ENCODE data around the gene FIBP. TPM values are rescaled to one million over a fixed set of nuclear protein-coding genes. Genes with fewer than 3 reads are reported as not detected.

FIBP gene
- total and polyA plus RNA-seq, 2 of the 4 experiments (the other 2 are of a cell fraction): 141 to 182 TPM

DNA sequence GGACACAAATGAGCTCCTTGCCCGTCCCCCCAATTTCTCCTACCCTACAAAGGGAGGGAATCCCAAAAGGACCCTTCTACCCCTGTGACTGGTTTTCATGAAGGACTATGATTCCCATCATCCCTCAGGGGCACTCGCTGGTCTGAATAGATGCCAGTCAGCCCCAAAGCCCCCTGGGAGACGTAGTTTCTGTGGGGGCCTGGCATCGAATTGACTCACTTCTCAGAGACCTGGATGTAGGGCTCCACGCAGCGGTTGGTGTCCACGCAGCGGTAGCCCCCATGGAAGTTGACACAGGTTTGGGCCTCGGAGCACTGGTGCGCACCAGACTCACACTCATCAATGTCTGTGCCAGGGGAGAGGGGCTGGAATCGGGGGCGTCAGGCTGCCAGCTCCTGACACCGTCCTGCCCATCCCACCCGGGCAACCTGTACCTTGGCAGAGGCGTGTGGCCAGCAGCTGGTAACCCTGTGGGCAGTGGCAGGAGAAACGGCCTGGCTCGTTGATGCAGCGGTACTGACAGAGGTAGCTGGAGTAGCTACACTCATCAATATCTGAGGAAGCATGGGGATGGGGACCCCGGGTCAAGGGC, 20.1 kb downstream of the FIBP start:
- TF ChIP-seq, protein P1, sequence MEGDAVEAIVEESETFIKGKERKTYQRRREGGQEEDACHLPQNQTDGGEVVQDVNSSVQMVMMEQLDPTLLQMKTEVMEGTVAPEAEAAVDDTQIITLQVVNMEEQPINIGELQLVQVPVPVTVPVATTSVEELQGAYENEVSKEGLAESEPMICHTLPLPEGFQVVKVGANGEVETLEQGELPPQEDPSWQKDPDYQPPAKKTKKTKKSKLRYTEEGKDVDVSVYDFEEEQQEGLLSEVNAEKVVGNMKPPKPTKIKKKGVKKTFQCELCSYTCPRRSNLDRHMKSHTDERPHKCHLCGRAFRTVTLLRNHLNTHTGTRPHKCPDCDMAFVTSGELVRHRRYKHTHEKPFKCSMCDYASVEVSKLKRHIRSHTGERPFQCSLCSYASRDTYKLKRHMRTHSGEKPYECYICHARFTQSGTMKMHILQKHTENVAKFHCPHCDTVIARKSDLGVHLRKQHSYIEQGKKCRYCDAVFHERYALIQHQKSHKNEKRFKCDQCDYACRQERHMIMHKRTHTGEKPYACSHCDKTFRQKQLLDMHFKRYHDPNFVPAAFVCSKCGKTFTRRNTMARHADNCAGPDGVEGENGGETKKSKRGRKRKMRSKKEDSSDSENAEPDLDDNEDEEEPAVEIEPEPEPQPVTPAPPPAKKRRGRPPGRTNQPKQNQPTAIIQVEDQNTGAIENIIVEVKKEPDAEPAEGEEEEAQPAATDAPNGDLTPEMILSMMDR (conservative IDR thresholded peaks at IDR 0.05; ENCODE audit: low read depth, low read length): no peak
- TF ChIP-seq MXI1 (IDR thresholded peaks at IDR 0.05; ENCODE audit: borderline replicate concordance, low read depth, low read length) (no peak), FOS (IDR thresholded peaks at IDR 0.05; ENCODE audit: low read depth, low read length) (no peak), SMC3 (IDR thresholded peaks at IDR 0.05; ENCODE audit: low read depth, low read length) (no peak), RFX5 (IDR thresholded peaks at IDR 0.05; ENCODE audit: low read depth, low read length) (no peak), CEBPB (IDR thresholded peaks at IDR 0.05; ENCODE audit: low read depth, low read length) (no peak), RAD21 (IDR thresholded peaks at IDR 0.05; ENCODE audit: low read length) (no peak), BHLHE40 (IDR thresholded peaks at IDR 0.05; ENCODE audit: low read depth, low read length) (no peak), CHD1 (IDR thresholded peaks at IDR 0.05; ENCODE audit: low read depth, low read length) (no peak), MAFK (IDR thresholded peaks at IDR 0.05; ENCODE audit: low read depth, low read length) (no peak), MAZ (IDR thresholded peaks at IDR 0.05; ENCODE audit: borderline replicate concordance, low read depth, low read length) (no peak), POLR2A (IDR thresholded peaks at IDR 0.05; ENCODE audit: low read depth, low read length) (no peak), NFE2L2 (IDR thresholded peaks at IDR 0.05; ENCODE audit: low read depth, low read length) (no peak), RCOR1 (IDR thresholded peaks at IDR 0.05; ENCODE audit: insufficient replicate concordance, low read length) (no peak)
- TF ChIP-seq, protein P2, sequence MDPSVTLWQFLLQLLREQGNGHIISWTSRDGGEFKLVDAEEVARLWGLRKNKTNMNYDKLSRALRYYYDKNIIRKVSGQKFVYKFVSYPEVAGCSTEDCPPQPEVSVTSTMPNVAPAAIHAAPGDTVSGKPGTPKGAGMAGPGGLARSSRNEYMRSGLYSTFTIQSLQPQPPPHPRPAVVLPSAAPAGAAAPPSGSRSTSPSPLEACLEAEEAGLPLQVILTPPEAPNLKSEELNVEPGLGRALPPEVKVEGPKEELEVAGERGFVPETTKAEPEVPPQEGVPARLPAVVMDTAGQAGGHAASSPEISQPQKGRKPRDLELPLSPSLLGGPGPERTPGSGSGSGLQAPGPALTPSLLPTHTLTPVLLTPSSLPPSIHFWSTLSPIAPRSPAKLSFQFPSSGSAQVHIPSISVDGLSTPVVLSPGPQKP (IDR thresholded peaks at IDR 0.05; ENCODE audit: borderline replicate concordance, low read depth, low read length): no peak
- TF ChIP-seq, protein P3, sequence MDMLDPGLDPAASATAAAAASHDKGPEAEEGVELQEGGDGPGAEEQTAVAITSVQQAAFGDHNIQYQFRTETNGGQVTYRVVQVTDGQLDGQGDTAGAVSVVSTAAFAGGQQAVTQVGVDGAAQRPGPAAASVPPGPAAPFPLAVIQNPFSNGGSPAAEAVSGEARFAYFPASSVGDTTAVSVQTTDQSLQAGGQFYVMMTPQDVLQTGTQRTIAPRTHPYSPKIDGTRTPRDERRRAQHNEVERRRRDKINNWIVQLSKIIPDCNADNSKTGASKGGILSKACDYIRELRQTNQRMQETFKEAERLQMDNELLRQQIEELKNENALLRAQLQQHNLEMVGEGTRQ (IDR thresholded peaks at IDR 0.05; ENCODE audit: low read depth, low read length): no peak
- Histone ChIP-seq H2AFZ (replicated peaks; ENCODE audit: low read length, poor library complexity) (peak overlapping the region; percentile 1), H2AK5ac (ENCODE audit: low read depth, low read length) (no peak overlapping the region), H3K4ac (ENCODE audit: low read depth, low read length) (no peak overlapping the region), H3K9me1 (ENCODE audit: insufficient read depth, low read length) (0 out of 2 replicates have a peak, but pooled peaks cover 5% of the 10 kb centered on the region), H2BK120ac (ENCODE audit: low read depth, low read length) (no peak overlapping the region), H3K36me3 (ENCODE audit: control insufficient read depth, insufficient read depth, low read length) (peaks cover 77% of the 10 kb centered on the region), H3K14ac (replicated peaks; ENCODE audit: low read depth, low read length) (no peak overlapping the region), H3K79me1 (ENCODE audit: low read depth in 1 of 2, low read length in 2 of 2) (peaks cover 18 to 82% of the 10 kb centered on the region in 2 experiments), H3K18ac (ENCODE audit: low read depth, low read length) (no peak overlapping the region), H2BK5ac (ENCODE audit: low read depth, low read length, poor library complexity, severe bottlenecking) (no peak overlapping the region), H3K9ac (ENCODE audit: low read depth, low read length) (no peak overlapping the region), H2BK20ac (ENCODE audit: low read depth, low read length) (no peak overlapping the region), H2BK15ac (ENCODE audit: low read depth, low read length) (no peak overlapping the region), H3K4me2 (ENCODE audit: low read depth, low read length) (no peak overlapping the region), H3K4me1 (ENCODE audit: control insufficient read depth, insufficient read depth, low read length) (peaks cover 14% of the 10 kb centered on the region; the same call in 1 of the 2 replicates), H3K27me3 (ENCODE audit: control insufficient read depth, insufficient read depth, low read length) (no peaks in the 10 kb centered on the region), H4K20me1 (ENCODE audit: insufficient read depth, low read length) (peaks cover 51% of the 10 kb centered on the region), H4K91ac (ENCODE audit: insufficient read depth, low read depth, low read length) (no peak overlapping the region), H3K56ac (ENCODE audit: extremely low read depth, insufficient read depth, low read length) (no peak overlapping the region), H4K8ac (ENCODE audit: low read depth in 2 of 2, low read length in 2 of 2) (peak overlapping the region in 1 of 2 experiments; percentile 3; a peak in 1 of 4 replicates), H3K4me3 (ENCODE audit: insufficient read depth, low read depth, low read length) (no peak overlapping the region), H4K5ac (ENCODE audit: low read depth, low read length) (no peak overlapping the region), H2AK9ac (replicated peaks; ENCODE audit: low read depth, low read length, poor library complexity) (peak overlapping the region; percentile 38), H3K9me3 (ENCODE audit: control insufficient read depth, insufficient read depth, low read length) (no peaks in the 10 kb centered on the region), H3K23ac (ENCODE audit: low read depth, low read length) (0 out of 2 replicates have a peak overlapping the region, but pooled peaks have one; percentile 7), H3K27ac (ENCODE audit: insufficient read depth, low read length) (no peak overlapping the region)
- POLR2A ChIA-PET (ENCODE audit: unreplicated experiment): no interaction called here
- in situ Hi-C loops (cut with MboI; ENCODE audit: low sequenced_read_pairs): no loop called here
- DNase-seq (no peak), ATAC-seq (ENCODE audit: low read depth) (no peak)
- intact Hi-C loops (cut with micrococcal nuclease): no loop called here
- 81% methylated on average over 12 of the region's 19 CpGs; no CpG with 5 or more reads in 1 of the 2 experiments for WGBS, 2 experiments (ENCODE audit: extremely low coverage in 2 of 2, insufficient read length in 1 of 2)
- CTCF ChIA-PET: interaction anchor here (1.3 to 2.0 kb wide), 2 partner anchors 8 to 20 kb away, joined by 3 to 7 read pairs; partner anchors contain the start of genes FIBP and MUS81
- dilution Hi-C loops (cut with HindIII; ENCODE audit: low sequenced_read_pairs, unreplicated experiment): no loop called here
- BruUV-seq (replicated peaks): TSS peak; percentile 19
